Measurements from ENCODE around the gene ERC2.

Gene ERC2

DNA sequence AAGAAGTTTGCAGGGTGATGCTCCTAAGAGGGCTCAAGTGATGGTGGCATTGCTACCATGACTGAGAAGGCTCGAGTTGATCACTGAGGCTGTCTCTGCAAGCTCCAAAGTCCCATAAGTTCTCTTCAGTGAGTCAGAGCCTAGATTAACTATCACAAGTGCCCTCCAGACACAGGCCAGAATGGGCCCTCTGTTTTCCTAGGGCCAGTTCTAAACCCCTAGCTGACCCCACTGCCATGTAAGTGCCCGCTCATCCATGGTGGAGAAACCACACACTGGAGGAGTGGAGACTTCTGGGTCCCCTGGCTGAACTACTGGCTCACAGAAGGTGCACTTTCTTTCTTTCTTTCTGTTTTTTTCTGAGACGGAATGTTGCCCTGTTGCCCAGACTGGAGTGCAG is 893.6 kb downstream of the ERC2 start:
- no peak for ATAC-seq (ENCODE audit: low read depth)
- no peak for DNase-seq (ENCODE audit: low spot score)
- TF ChIP-seq, protein P1, sequence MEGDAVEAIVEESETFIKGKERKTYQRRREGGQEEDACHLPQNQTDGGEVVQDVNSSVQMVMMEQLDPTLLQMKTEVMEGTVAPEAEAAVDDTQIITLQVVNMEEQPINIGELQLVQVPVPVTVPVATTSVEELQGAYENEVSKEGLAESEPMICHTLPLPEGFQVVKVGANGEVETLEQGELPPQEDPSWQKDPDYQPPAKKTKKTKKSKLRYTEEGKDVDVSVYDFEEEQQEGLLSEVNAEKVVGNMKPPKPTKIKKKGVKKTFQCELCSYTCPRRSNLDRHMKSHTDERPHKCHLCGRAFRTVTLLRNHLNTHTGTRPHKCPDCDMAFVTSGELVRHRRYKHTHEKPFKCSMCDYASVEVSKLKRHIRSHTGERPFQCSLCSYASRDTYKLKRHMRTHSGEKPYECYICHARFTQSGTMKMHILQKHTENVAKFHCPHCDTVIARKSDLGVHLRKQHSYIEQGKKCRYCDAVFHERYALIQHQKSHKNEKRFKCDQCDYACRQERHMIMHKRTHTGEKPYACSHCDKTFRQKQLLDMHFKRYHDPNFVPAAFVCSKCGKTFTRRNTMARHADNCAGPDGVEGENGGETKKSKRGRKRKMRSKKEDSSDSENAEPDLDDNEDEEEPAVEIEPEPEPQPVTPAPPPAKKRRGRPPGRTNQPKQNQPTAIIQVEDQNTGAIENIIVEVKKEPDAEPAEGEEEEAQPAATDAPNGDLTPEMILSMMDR (IDR thresholded peaks at IDR 0.05; ENCODE audit: poor library complexity, severe bottlenecking): no peak
- H3K27me3 ChIP-seq (ENCODE audit: insufficient read depth, poor library complexity, severe bottlenecking): no peaks in the 10 kb centered on the region
- no peak overlapping the region for H3K27ac ChIP-seq (ENCODE audit: poor library complexity, severe bottlenecking)
- no peaks in the 10 kb centered on the region for H3K4me1 ChIP-seq (ENCODE audit: insufficient read depth, poor library complexity, severe bottlenecking)
- no peaks in the 10 kb centered on the region for H3K9me3 ChIP-seq (ENCODE audit: severe bottlenecking)
- H3K36me3 ChIP-seq (ENCODE audit: low read depth): no peaks in the 10 kb centered on the region
- H3K4me3 ChIP-seq (ENCODE audit: severe bottlenecking): no peak overlapping the region

DNA sequence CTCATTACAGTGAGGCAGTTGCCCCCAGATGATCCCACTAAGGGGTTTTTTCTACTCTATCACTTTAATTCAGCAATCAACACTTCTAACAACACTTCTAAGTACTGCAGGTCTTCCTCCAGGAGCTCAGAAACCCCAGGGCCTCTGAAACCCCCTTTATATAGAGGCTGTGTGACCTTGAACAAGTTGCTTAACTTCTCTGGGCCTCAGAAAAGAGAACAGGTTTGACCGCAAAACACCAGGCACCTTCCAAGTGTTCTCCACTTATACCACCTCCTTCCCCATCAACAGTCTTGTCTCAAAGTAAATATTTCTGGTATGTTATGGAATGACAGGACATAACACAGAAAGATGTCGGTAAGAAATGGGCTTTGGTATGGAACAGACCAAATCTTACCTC is 895.5 kb downstream of the ERC2 start:
- Histone ChIP-seq H3K4me3 (ENCODE audit: severe bottlenecking) (no peak overlapping the region), H3K27ac (ENCODE audit: poor library complexity, severe bottlenecking) (no peak overlapping the region), H3K27me3 (ENCODE audit: insufficient read depth, poor library complexity, severe bottlenecking) (no peaks in the 10 kb centered on the region), H3K4me1 (ENCODE audit: insufficient read depth, poor library complexity, severe bottlenecking) (no peaks in the 10 kb centered on the region), H3K36me3 (ENCODE audit: low read depth) (no peaks in the 10 kb centered on the region), H3K9me3 (ENCODE audit: severe bottlenecking) (no peaks in the 10 kb centered on the region)
- DNase-seq (ENCODE audit: low spot score): no peak
- TF ChIP-seq, protein P1 (IDR thresholded peaks at IDR 0.05; ENCODE audit: poor library complexity, severe bottlenecking): no peak
- no peak for ATAC-seq (ENCODE audit: low read depth)

DNA sequence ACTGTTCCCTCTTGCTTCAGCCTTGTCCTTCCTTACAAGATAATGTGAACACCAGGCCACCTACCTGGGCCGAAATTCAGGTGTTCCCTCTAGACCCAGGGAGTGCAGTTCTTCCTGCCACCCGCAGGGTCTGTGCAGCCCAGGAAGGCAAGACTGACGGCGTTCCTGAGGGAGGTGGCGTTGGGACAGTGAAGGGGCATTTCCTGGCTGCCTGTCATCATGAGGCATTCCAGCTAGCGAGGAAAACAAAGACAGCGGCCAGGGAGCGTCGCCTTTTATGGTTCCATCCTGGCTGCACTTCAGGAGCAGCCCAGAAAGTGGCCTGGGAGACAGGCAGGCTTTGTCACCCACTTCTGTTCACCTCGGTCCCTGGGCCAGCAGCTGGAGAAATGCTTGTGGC is 896.4 kb downstream of the ERC2 start:
- no peaks in the 10 kb centered on the region for H3K4me1 ChIP-seq (ENCODE audit: insufficient read depth, poor library complexity, severe bottlenecking)
- DNase-seq (ENCODE audit: low spot score) (no peak), ATAC-seq (ENCODE audit: low read depth) (peak; percentile 40; the same call in 1 of the 3 replicates)
- TF ChIP-seq, protein P1 (IDR thresholded peaks at IDR 0.05; ENCODE audit: poor library complexity, severe bottlenecking): no peak
- no peaks in the 10 kb centered on the region for H3K36me3 ChIP-seq (ENCODE audit: low read depth)
- H3K27ac ChIP-seq (ENCODE audit: poor library complexity, severe bottlenecking): no peak overlapping the region
- no peaks in the 10 kb centered on the region for H3K27me3 ChIP-seq (ENCODE audit: insufficient read depth, poor library complexity, severe bottlenecking)
- H3K9me3 ChIP-seq (ENCODE audit: severe bottlenecking): no peaks in the 10 kb centered on the region
- H3K4me3 ChIP-seq (ENCODE audit: severe bottlenecking): no peak overlapping the region

DNA sequence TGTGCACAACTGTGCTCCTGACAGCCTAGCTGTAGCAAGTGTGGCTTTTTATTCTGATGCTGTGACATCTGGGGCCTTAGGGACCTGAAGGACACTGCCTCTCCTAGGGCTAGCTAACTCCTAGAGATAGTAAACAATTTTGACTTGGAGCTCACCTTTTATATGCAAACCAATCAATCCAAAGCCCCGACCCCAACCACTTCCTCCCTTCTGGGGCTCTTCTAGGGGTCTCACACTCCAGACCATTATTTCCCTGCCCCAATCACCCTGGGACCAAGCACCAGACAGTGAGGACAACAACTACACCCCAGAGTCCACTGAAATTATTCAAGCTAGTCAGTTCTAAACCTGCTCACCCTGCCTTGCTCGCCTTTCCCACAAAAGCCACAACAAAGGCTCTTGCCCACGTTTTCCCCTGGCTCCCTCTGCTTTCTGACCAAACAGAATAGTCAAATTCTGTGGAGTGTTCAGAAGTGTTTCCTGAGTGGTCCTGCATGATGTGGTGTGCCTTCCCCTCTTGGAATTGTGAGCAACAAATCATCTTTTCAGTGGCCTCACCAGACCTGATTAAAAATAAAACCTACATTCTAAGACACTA is 897.0 kb downstream of the ERC2 start:
- H3K4me3 ChIP-seq (ENCODE audit: severe bottlenecking): no peak overlapping the region
- DNase-seq (ENCODE audit: low spot score) (no peak), ATAC-seq (ENCODE audit: low read depth) (no peak)
- no peaks in the 10 kb centered on the region for H3K9me3 ChIP-seq (ENCODE audit: severe bottlenecking)
- no peak overlapping the region for H3K27ac ChIP-seq (ENCODE audit: poor library complexity, severe bottlenecking)
- H3K36me3 ChIP-seq (ENCODE audit: low read depth): no peaks in the 10 kb centered on the region
- H3K27me3 ChIP-seq (ENCODE audit: insufficient read depth, poor library complexity, severe bottlenecking): no peaks in the 10 kb centered on the region
- TF ChIP-seq, protein P1 (IDR thresholded peaks at IDR 0.05; ENCODE audit: poor library complexity, severe bottlenecking): no peak
- H3K4me1 ChIP-seq (ENCODE audit: insufficient read depth, poor library complexity, severe bottlenecking): no peaks in the 10 kb centered on the region

DNA sequence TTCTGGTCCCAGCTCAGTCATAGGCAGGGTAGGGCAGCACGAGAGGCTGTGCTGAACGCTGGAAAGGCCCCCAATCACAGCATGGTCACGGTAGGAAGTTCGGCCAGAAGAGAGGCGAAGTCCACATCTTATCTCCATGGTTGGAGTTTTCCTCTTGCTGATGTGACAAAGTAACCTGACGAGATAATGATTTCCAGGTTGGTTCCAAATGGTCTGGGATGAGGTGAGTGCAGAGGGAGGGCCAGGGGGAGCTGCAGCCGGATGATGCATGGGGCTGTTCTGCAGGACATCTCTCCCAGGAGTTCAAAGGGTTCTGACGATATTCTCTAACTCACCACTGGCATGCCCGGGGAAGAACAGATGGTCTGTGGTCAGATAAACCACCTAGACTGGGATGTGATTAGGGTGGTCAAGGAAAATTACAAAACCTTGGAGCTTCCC is 898.0 kb downstream of the ERC2 start:
- no peak for DNase-seq (ENCODE audit: low spot score)
- H3K27ac ChIP-seq (ENCODE audit: poor library complexity, severe bottlenecking): no peak overlapping the region
- H3K36me3 ChIP-seq (ENCODE audit: low read depth): no peaks in the 10 kb centered on the region

More for the DNA sequence above, 898.0 kb downstream of the ERC2 start:
- Histone ChIP-seq H3K27me3 (ENCODE audit: insufficient read depth, poor library complexity, severe bottlenecking) (no peaks in the 10 kb centered on the region), H3K9me3 (ENCODE audit: severe bottlenecking) (no peaks in the 10 kb centered on the region), H3K4me3 (ENCODE audit: severe bottlenecking) (no peak overlapping the region), H3K4me1 (ENCODE audit: insufficient read depth, poor library complexity, severe bottlenecking) (no peaks in the 10 kb centered on the region)
- TF ChIP-seq, protein P1 (IDR thresholded peaks at IDR 0.05; ENCODE audit: poor library complexity, severe bottlenecking): no peak
- no peak for ATAC-seq (ENCODE audit: low read depth)

Measured in RWPE2 (cell line).